H1 (cell line): ENCODE results near the gene DAPK2. TPM values are rescaled to one million over a fixed set of nuclear protein-coding genes. Genes with fewer than 3 reads are reported as not detected.

ENCODE experiments used
- CTCF ChIA-PET: fragments of 300-600 bp; sonication (Branson Sonifier 250); formaldehyde crosslinking; loops from one replicate; lab custom pipeline; 2021; ENCODE audit not compliant: partially characterized antibody; lab: Charles Lee
- POLR2A ChIA-PET: fragments of 300-600 bp; sonication (Branson Sonifier 250); formaldehyde crosslinking; loops from one replicate; lab custom pipeline; 2021; ENCODE audit warnings: inconsistent platforms; ENCODE audit not compliant: partially characterized antibody; lab: Charles Lee
- DNase-seq, 2 experiments: peaks; one replicate each; pipeline versions ENCODE4 v3.0.0 to v3.0.0-alpha.2; 2010 to 2022; ENCODE audit warnings: low spot score in 2 of 2, low read depth in 1 of 2, mixed read lengths in 1 of 2
- FAIRE-seq: peaks from 2 replicates; lab custom pipeline; 2011; peaks lifted over from hg19 to GRCh38; lab: Jason Lieb, UNC
- H2AFZ ChIP-seq: 2 replicates; pipeline ENCODE4 v1.8.1; 2012; ENCODE audit warnings: low read length, inconsistent platforms
- H2AK5ac ChIP-seq: 2 replicates; pipeline ENCODE4 v1.6.1; 2013; ENCODE audit warnings: low read depth, low read length
- H2BK120ac ChIP-seq: replicated peaks from 2 replicates; pipeline ENCODE3; 2013; ENCODE audit warnings: low read depth, low read length, inconsistent platforms
- H2BK12ac ChIP-seq: 2 replicates; pipeline ENCODE4 v1.6.1; 2013; ENCODE audit warnings: low read depth, low read length
- H2BK15ac ChIP-seq: 2 replicates; pipeline ENCODE4 v1.6.1; 2013; ENCODE audit warnings: low read length
- H2BK20ac ChIP-seq: 2 replicates; pipeline ENCODE4 v1.6.1; 2013; ENCODE audit warnings: low read length
- H2BK5ac ChIP-seq: 2 replicates; pipeline ENCODE4 v1.6.1; 2013; ENCODE audit warnings: low read depth, low read length
- H3K14ac ChIP-seq: 2 replicates; pipeline ENCODE4 v1.6.1; 2013; ENCODE audit warnings: inconsistent platforms; ENCODE audit not compliant: insufficient read length
- H3K18ac ChIP-seq: 2 replicates; pipeline ENCODE4 v1.6.1; 2013; ENCODE audit warnings: low read length; ENCODE audit errors: extremely low read depth
- H3K23ac ChIP-seq: 2 replicates; pipeline ENCODE4 v1.6.1; 2013; ENCODE audit warnings: inconsistent platforms; ENCODE audit not compliant: insufficient read length
- H3K23me2 ChIP-seq: 2 replicates; pipeline ENCODE4 v1.6.1; 2013; ENCODE audit warnings: low read depth, low read length
- H3K27ac ChIP-seq: 2 replicates; pipeline ENCODE4 v1.6.1; 2011; ENCODE audit warnings: low read depth, low read length, inconsistent platforms
- H3K27me3 ChIP-seq, 4 experiments: replicated peaks in 1 of 4; 1 replicate in 1 of 4; 2 replicates in 3 of 4; pipeline versions ENCODE4 v1.6.1 to v1.8.1; 2011 to 2013; ENCODE audit warnings: low read length in 3 of 4, mild to moderate bottlenecking in 3 of 4, inconsistent platforms in 2 of 4, mixed read lengths in 2 of 4, moderate library complexity in 1 of 4; ENCODE audit not compliant: control insufficient read depth in 3 of 4, insufficient read depth in 3 of 4; ENCODE audit errors: extremely low read depth in 1 of 4
- H3K36me3 ChIP-seq, 4 experiments: 2 replicates each; pipeline versions ENCODE4 v1.6.1 to v1.8.1; 2011 to 2013; ENCODE audit warnings: mild to moderate bottlenecking in 4 of 4, low read length in 3 of 4, moderate library complexity in 2 of 4, control low read depth in 1 of 4, inconsistent platforms in 1 of 4; ENCODE audit not compliant: insufficient read depth in 4 of 4, control insufficient read depth in 2 of 4
- H3K4ac ChIP-seq: replicated peaks from 2 replicates; pipeline ENCODE3; 2013; ENCODE audit warnings: low read length, low read depth, mixed read lengths, inconsistent platforms; ENCODE audit not compliant: insufficient read length
- H3K4me1 ChIP-seq, 4 experiments: replicated peaks in 1 of 4; 1 replicate in 1 of 4; 2 replicates in 3 of 4; pipeline versions ENCODE4 v1.6.1 to v1.8.1; 2011 to 2013; ENCODE audit warnings: low read length in 3 of 4, inconsistent platforms in 2 of 4, mixed read lengths in 1 of 4; ENCODE audit not compliant: insufficient read depth in 4 of 4, control insufficient read depth in 3 of 4
- H3K4me2 ChIP-seq, 2 experiments: 2 replicates each; pipeline versions ENCODE4 v1.6.1 to v1.8.1; 2011 to 2013; ENCODE audit warnings: low read depth in 2 of 2, low read length in 2 of 2, control low read depth in 1 of 2, inconsistent platforms in 1 of 2, mild to moderate bottlenecking in 1 of 2; ENCODE audit not compliant: insufficient read depth in 1 of 2
- H3K4me3 ChIP-seq, 4 experiments: fragments of 200-600, 300-600 bp in 1 of 4; sonication (generic), shearing (Covaris generic), sonication (Bioruptor Twin) in 1 of 4; 2 replicates each; pipeline versions ENCODE4 v1.5.1 to v1.8.1; 2011 to 2016; ENCODE audit warnings: low read length in 4 of 4, low read depth in 3 of 4, control low read depth in 2 of 4, inconsistent platforms in 2 of 4, mild to moderate bottlenecking in 2 of 4, mixed read lengths in 1 of 4, moderate library complexity in 1 of 4; ENCODE audit not compliant: insufficient read depth in 2 of 4; ENCODE audit errors: extremely low read depth in 1 of 4
- H3K56ac ChIP-seq: replicated peaks from 2 replicates; pipeline ENCODE3; 2013; ENCODE audit warnings: low read depth, mild to moderate bottlenecking, mixed read lengths, low read length, inconsistent platforms; ENCODE audit not compliant: insufficient read length
- H3K79me1 ChIP-seq: 2 replicates; pipeline ENCODE4 v1.6.1; 2013; ENCODE audit warnings: low read depth, low read length, control low read depth
- H3K79me2 ChIP-seq, 2 experiments: 2 replicates each; pipeline versions ENCODE4 v1.6.1 to v1.8.1; 2012 to 2013; ENCODE audit warnings: low read length in 2 of 2, mild to moderate bottlenecking in 2 of 2, inconsistent platforms in 1 of 2; ENCODE audit not compliant: insufficient read depth in 2 of 2, control insufficient read depth in 1 of 2
- H3K9ac ChIP-seq, 4 experiments: replicated peaks in 1 of 4; 1 replicate in 1 of 4; 2 replicates in 3 of 4; pipeline versions ENCODE4 v1.6.1 to v1.8.1; 2011 to 2013; ENCODE audit warnings: low read depth in 3 of 4, low read length in 3 of 4, control low read depth in 2 of 4, mild to moderate bottlenecking in 2 of 4, moderate library complexity in 2 of 4, inconsistent platforms in 1 of 4; ENCODE audit errors: extremely low read depth in 1 of 4
- H3K9me3 ChIP-seq, 2 experiments: 2 replicates each; pipeline versions ENCODE4 v1.6.1 to v1.8.1; 2012 to 2013; ENCODE audit warnings: mild to moderate bottlenecking in 2 of 2, moderate library complexity in 2 of 2, control low read depth in 1 of 2, inconsistent platforms in 1 of 2, low read depth in 1 of 2, low read length in 1 of 2, mixed read lengths in 1 of 2; ENCODE audit not compliant: insufficient read depth in 2 of 2
- H4K20me1 ChIP-seq, 2 experiments: replicated peaks in 1 of 2; 2 replicates each; pipeline versions ENCODE3 to v1.8.1; 2011 to 2013; ENCODE audit warnings: inconsistent platforms in 2 of 2, low read length in 2 of 2, mild to moderate bottlenecking in 1 of 2; ENCODE audit not compliant: insufficient read depth in 2 of 2, control insufficient read depth in 1 of 2
- H4K5ac ChIP-seq: 2 replicates; pipeline ENCODE4 v1.6.1; 2013; ENCODE audit warnings: low read length, low read depth, mixed read lengths, inconsistent platforms; ENCODE audit not compliant: insufficient read length
- H4K8ac ChIP-seq: 2 replicates; pipeline ENCODE4 v1.8.0; 2013; ENCODE audit warnings: mild to moderate bottlenecking, moderate library complexity, low read length, inconsistent platforms; ENCODE audit not compliant: insufficient read depth; ENCODE audit errors: extremely low read depth
- H4K91ac ChIP-seq: replicated peaks from 2 replicates; pipeline ENCODE3; 2013; ENCODE audit warnings: low read length, mixed read lengths, inconsistent platforms; ENCODE audit not compliant: insufficient read length
- BCL11A ChIP-seq, 2 experiments: IDR thresholded peaks; one replicate each; pipeline ENCODE4 v1.6.1; 2011; ENCODE audit warnings: low read depth in 2 of 2, low read length in 2 of 2, mild to moderate bottlenecking in 2 of 2
- CBX5 ChIP-seq: fragments of 300-800, 300-1000 bp; sonication (generic); IDR thresholded peaks from 2 replicates; pipeline ENCODE4 v1.7.1; 2016; ENCODE audit warnings: antibody characterized with exemption, low read length, low read depth
- HDAC2 ChIP-seq, 2 experiments: fragments of 300-600 bp in 1 of 2; sonication (generic) in 1 of 2; IDR thresholded peaks; 2 replicates each; pipeline ENCODE4 v1.6.1; 2011 to 2012; ENCODE audit warnings: low read depth in 2 of 2, low read length in 2 of 2, mild to moderate bottlenecking in 2 of 2, moderate library complexity in 2 of 2, borderline replicate concordance in 1 of 2, inconsistent platforms in 1 of 2
- NANOG ChIP-seq: IDR thresholded peaks from 2 replicates; pipeline ENCODE4 v1.6.1; 2011; ENCODE audit warnings: low read length, low read depth, mild to moderate bottlenecking, inconsistent platforms; ENCODE audit not compliant: insufficient read depth, poor library complexity, severe bottlenecking
- TAF1 ChIP-seq: IDR thresholded peaks from 2 replicates; pipeline ENCODE4 v1.6.1; 2011; ENCODE audit warnings: mild to moderate bottlenecking, low read depth, low read length
- WGBS, 2 experiments: shearing (Covaris generic) in 1 of 2; methylation state at CpG; one replicate each; pipeline versions ENCODE4 v1.1.6 to v1.1.7; 2013 to 2015; ENCODE audit warnings: low lambda C conversion rate in 2 of 2, mixed read lengths in 2 of 2, inconsistent platforms in 1 of 2, low coverage in 1 of 2, missing lambda C conversion rate in 1 of 2; ENCODE audit not compliant: insufficient replicate concordance in 2 of 2, insufficient coverage in 1 of 2, insufficient read length in 1 of 2; ENCODE audit errors: extremely low coverage in 1 of 2, missing lambda C conversion rate in 1 of 2; 5-methylcytosine and 5-hydroxymethylcytosine counted together
- polyA plus RNA-seq, 7 experiments: library from polyadenylated mRNA; depleted of rRNA in 3 of 7; stranded (reverse) in 5 of 7; unstranded in 2 of 7; fragments of >200 nt in 5 of 7; fragments of 200-250 nt in 2 of 7; gene quantifications; 1 replicate in 5 of 7; 2 replicates in 1 of 7; 4 replicates in 1 of 7; pipeline versions ENCODE4 v1.2.1 to v1.2.3, GENCODE V29; 2011 to 2013; ENCODE audit warnings: missing spikeins in 2 of 7, mixed read lengths in 2 of 7
- total RNA-seq: library from RNA; stranded (reverse); fragmentation: NEBNext Ultra II Directional; extraction: Animal tissue kit (Norgen Biotek cat#: 25700); gene quantifications from 2 replicates; pipeline ENCODE4 v1.2.1, GENCODE V29; 2021

Gene DAPK2
- total and polyA plus RNA-seq, 2 of the 8 experiments (the other 6 are each of a cell fraction or from before 2014, with no cell fraction given), result 1.8 to 2.9 TPM

GRCh38 chr15:63972801-63973200 is 73.5 kb downstream of the DAPK2 start:
- Histone ChIP-seq H4K5ac (no peak overlapping the region), H3K79me2 (no peaks in the 10 kb centered on the region), H3K9ac (no peak overlapping the region), H2BK12ac (peak overlapping the region; percentile 89; the same call in 1 of the 2 replicates), H3K9me3 (no peaks in the 10 kb centered on the region), H3K14ac (no peak overlapping the region), H2BK20ac (peak overlapping the region; percentile 98; the same call in 1 of the 2 replicates), H4K20me1 (no peaks in the 10 kb centered on the region), H2AFZ (no peak overlapping the region), H2BK120ac (peak overlapping the region; percentile 58), H3K4ac (peak overlapping the region; percentile 17), H3K36me3 (no peaks in the 10 kb centered on the region), H4K8ac (no peak overlapping the region), H3K23ac (no peak overlapping the region), H3K18ac (peak overlapping the region; percentile 95), H3K27ac (no peak overlapping the region), H2AK5ac (0 out of 2 replicates have a peak overlapping the region, but pooled peaks have one; percentile 45), H3K4me2 (peak overlapping the region; percentile 43; a peak in 3 of 4 replicates), H4K91ac (peak overlapping the region; percentile 45), H2BK5ac (peak overlapping the region; percentile 92; the same call in 1 of the 2 replicates), H3K79me1 (no peaks in the 10 kb centered on the region), H3K27me3 (peaks cover 0 to 2% (median 0%) of the 10 kb centered on the region in 4 experiments; a peak in 1 of 7 replicates), H3K4me3 (peak overlapping the region in 1 of 4 experiments; percentile 5; a peak in 1 of 8 replicates), H3K56ac (no peak overlapping the region), H3K4me1 (peaks cover 7 to 28% (median 20%) of the 10 kb centered on the region in 4 experiments), H2BK15ac (0 out of 2 replicates have a peak overlapping the region, but pooled peaks have one; percentile 5), H3K23me2 (no peaks in the 10 kb centered on the region)
- DNase-seq (peak; percentile 13 to 45), FAIRE-seq (no peak)
- TF ChIP-seq BCL11A (IDR thresholded peaks at IDR 0.05; ENCODE audit: low read depth in 2 of 2, low read length in 2 of 2), result peak in 1 of 2 experiments; percentile 32
- no peak for TF ChIP-seq CBX5
- TF ChIP-seq TAF1, result no peak
- TF ChIP-seq HDAC2 (IDR thresholded peaks at IDR 0.05; ENCODE audit: borderline replicate concordance in 1 of 2, low read depth in 2 of 2, low read length in 2 of 2), result 0 out of 4 replicates have a peak, but pooled peaks of 1 of the 2 experiments have one; percentile 33
- peak; percentile 95 for TF ChIP-seq NANOG
- ChIA-PET CTCF (interaction anchor here (0.7 to 2.2 kb wide), 4 partner anchors 10 to 97 kb away, joined by 4 to 11 read pairs (median 6); no protein-coding TSS in a partner anchor), POLR2A (interaction anchor here (1.5 kb wide), 1 partner anchor 10 kb away, joined by 3 read pairs; no protein-coding TSS in a partner anchor)
- WGBS, 2 experiments, result 23% methylated on average over 1 of the region's 1 CpG; no CpG with 5 or more reads in 1 of the 2 experiments
